SK-N-SH treated with all-trans-retinoic acid at 6 μM for 48 hours (cell line): ENCODE results near the gene DSCAM.

Experiments
- OSR1 ChIP-seq: fragments of 250-450 bp; sonication (Bioruptor Pico); IDR thresholded peaks from 2 replicates; pipeline ENCODE4 v1.8.0; 2022; ENCODE audit warnings: moderate library complexity, mild to moderate bottlenecking, inconsistent platforms
- SNAI2 ChIP-seq: fragments of 250-450 bp; sonication (Bioruptor Pico); IDR thresholded peaks from 2 replicates; pipeline ENCODE4 v1.5.0; 2020; ENCODE audit warnings: mild to moderate bottlenecking, moderate library complexity
- ZFP3 ChIP-seq: fragments of 250-450 bp; sonication (Bioruptor Pico); IDR thresholded peaks from 2 replicates; pipeline ENCODE4 v1.5.0; 2020; ENCODE audit warnings: mild to moderate bottlenecking, moderate library complexity

GRCh38 chr21:40067751-40068150 lies 779.2 kb downstream of the DSCAM start:
- no peak for TF ChIP-seq OSR1
- TF ChIP-seq SNAI2 (CRISPR knock-in tag) = no peak
- TF ChIP-seq ZFP3 = no peak
